ENCODE results near the gene BCAR1.
"Not testable (repeated sequence)": the region's sequence is repeated elsewhere in the genome, so short reads cannot be mapped to it uniquely, and the experiment has no call there.

BCAR1 gene

GRCh38 chr16:75222271-75222783 lies 29.1 kb downstream of the BCAR1 start:
- DNase-seq: no peak

DNA sequence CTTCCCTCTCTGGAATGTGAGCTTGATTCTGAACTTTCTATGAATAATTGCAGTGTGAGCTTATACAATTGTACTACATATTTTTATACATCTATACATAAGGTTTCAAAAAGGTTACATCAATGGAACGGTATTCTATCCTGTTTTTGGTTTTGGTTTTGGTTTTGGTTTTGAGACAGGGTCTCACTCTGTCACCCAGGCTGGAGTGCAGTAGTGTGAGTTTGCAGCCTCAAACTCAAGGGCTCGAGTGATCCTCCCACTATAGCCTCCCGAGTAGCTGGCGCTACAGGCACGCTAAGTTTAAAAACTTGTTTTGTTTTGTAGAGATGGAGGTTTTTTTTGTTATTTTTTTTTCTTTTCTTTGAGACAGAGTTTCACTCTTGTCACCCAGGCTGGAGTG lies 31.6 kb downstream of the BCAR1 start:
- DNase-seq: no peak

- no peak for DNase-seq
These were observed 32.3 kb downstream of the BCAR1 start for GRCh38 chr16:75219088-75219487.

- DNase-seq: no peak
These were observed 33.0 kb downstream of the BCAR1 start, which contains the start of gene CTRB1 for GRCh38 chr16:75218256-75219076. CTRB1 (plus strand) TSS chr16:75218988; CDS start chr16:75219008, 20 bp downstream.

DNA sequence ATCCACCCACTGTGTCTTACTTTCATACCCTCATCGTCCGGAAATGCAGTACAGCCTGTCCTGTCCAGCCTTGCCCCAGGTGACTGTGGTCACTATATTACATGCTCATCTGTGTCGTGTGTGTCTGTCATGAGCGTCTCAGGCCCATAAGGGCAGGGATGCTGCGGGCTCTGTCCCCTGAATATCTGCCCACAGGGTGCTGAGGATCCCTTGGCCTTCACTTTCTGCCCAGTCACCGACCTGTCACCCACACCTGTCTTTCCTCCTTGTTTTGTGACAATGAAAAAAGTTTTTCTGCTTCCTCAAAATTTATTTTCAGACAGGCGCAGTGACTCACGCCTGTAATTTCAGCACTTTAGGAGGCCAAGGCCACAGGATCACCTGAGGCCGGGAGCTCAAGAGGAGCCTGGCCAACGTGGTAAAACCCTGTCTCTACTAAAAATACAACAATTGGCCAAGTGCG lies 34.0 kb downstream of the BCAR1 start:
- no peak for DNase-seq

- no peak for DNase-seq
These were observed 34.8 kb downstream of the BCAR1 start for GRCh38 chr16:75216576-75216975.

- no peak for DNase-seq
These were observed 35.3 kb downstream of the BCAR1 start for GRCh38 chr16:75216127-75216526.

DNA sequence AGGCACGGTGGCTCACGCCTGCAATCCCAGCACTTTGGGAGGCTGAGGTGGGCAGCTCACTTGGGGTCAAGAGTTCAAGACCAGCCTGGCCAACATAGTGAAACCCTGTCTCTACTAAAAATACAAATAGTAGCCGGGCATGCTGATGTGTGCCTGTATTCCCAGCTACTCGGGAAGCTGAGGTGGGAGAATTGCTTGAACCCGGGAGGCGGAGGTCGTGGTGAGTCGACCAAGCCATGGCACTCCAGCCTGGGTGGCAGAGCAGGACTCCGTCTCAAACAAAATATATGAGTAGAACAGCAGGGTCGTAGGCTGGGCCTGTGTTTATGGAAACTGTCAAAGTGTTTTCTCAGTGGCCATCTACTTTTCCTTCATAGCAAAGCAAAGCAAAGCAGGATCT lies 40.1 kb downstream of the BCAR1 start:
- DNase-seq: not testable (repeated sequence)

- DNase-seq: no peak
These were observed 41.5 kb downstream of the BCAR1 start for GRCh38 chr16:75209944-75210343.

DNA sequence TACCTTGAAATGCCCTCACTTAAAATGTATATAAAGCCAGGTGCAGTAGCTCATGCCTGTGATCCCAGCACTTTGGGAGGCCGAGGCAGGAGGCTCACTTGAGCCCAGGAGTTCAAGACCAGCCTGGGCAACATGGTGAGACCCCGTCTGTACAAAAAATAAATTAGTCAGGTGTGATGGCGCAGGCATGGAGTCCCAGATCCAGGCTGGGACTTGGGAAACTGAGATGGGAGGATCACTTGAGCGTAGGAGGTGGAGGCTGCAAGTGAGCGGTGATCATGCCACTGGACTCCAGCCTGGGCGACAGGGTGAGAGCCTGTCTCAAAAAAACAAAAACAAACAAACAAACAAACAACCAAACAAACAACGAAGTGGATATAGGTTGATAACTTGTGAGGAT lies 41.9 kb downstream of the BCAR1 start:
- not testable (repeated sequence) for DNase-seq

GRCh38 chr16:75208861-75209505 lies 42.4 kb downstream of the BCAR1 start:
- no peak for DNase-seq

- DNase-seq: no peak
These were observed 43.1 kb downstream of the BCAR1 start for GRCh38 chr16:75208242-75208825.

- no peak for DNase-seq
These were observed 43.6 kb downstream of the BCAR1 start for GRCh38 chr16:75207831-75208230.

GRCh38 chr16:75206749-75207451 lies 44.5 kb downstream of the BCAR1 start, which contains the start of gene CTRB2:
CTRB2 (minus strand) TSS chr16:75207161; CDS start chr16:75207141, 20 bp downstream.
- DNase-seq: no peak

- not testable (repeated sequence) for DNase-seq
These were observed 45.3 kb downstream of the BCAR1 start for GRCh38 chr16:75205961-75206748.

DNA sequence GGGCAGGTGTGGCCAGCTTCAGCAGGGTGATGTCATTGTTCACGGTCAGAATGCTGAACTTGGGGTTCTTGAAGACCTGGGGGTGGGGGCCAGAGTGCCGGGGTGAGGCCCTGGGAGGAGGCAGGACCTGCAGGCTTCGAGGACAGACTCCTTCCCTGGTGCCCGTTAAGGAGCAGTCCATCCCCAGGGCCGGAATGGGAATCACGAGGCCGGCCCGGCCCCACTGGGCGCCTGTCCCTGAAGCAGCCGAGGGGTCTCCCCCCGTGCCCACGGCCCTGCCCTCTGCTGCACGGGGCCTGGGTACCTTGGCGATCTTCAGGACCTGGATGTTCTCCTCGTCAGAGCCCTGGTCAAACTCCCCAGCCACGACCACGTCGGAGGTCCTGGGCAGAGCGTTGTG lies 46.0 kb downstream of the BCAR1 start:
- DNase-seq: not testable (repeated sequence)

DNA sequence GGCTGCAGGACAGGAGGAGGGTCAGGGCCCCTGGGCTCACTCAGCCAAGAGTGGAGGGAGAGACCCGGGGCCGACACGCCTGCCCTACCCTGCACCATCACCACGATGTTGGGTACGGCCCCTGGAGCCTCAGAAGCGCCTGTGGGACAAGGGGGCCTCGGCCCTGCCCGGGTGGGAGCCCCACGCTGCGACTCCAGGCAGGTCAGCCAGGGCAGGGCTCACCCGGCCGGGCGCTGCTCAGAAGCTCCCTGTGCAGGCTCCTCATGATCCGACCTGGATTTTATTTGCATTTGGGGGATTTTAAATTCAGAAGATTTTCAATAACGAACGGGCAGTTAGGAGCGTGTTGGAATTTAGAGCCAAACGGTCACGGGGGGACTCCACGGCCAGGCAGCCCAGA lies 46.5 kb downstream of the BCAR1 start:
- not testable (repeated sequence) for DNase-seq

- DNase-seq: no peak
These were observed 47.0 kb downstream of the BCAR1 start for GRCh38 chr16:75204410-75204758.

GRCh38 chr16:75203667-75204409 lies 47.6 kb downstream of the BCAR1 start:
- no peak for DNase-seq

DNA sequence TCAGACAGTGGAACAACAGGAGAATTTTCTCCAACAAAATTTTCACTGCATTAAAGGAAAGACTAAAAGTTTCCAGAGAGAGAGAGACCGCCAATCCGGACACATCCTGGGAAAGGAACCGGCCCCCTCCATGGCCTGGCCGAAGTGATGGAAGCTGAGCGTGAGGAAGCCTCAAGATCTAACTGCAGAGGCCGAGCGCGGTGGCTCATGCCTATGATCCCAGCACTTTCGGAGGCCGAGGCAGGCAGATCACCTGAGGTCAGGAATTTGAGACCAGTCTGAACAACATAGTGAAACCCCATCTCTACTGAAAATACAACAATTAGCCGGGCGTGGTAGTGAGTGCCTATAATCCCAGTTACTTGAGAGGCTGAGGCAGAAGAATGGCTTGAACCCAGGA lies 48.3 kb downstream of the BCAR1 start:
- DNase-seq: no peak

- DNase-seq: no peak
These were observed 49.3 kb downstream of the BCAR1 start for GRCh38 chr16:75202069-75202590.
